Measurements from ENCODE around the gene MYL2.

GRCh38 chr12:110957159-110957558, 36.8 kb upstream of the MYL2 start:
- no peak for TF ChIP-seq POLR2AphosphoS5 (IDR thresholded peaks at IDR 0.05; ENCODE audit: low read depth, low read length)
- TF ChIP-seq SPI1 (IDR thresholded peaks at IDR 0.05; ENCODE audit: low read depth, low read length) = no peak
- no peak for TF ChIP-seq TAF1 (IDR thresholded peaks at IDR 0.05; ENCODE audit: low read depth, low read length)
- no peak for TF ChIP-seq POLR2A (IDR thresholded peaks at IDR 0.05; ENCODE audit: low read depth, low read length)

All from GM12891 (cell line).